HL-60 (cell line): ENCODE measurements around the gene ZNF292.

Experiments
- DNase-seq, 2 experiments: peaks; one replicate each; pipeline ENCODE4 v3.0.0-alpha.2; 2010 to 2020; ENCODE audit warnings: low read depth in 1 of 2, low spot score in 1 of 2
- H3K27ac ChIP-seq: fragments of 250-450 bp; sonication (Bioruptor Pico); replicated peaks from 2 replicates; pipeline ENCODE4 v1.5.1; 2020; ENCODE audit warnings: mild to moderate bottlenecking, moderate library complexity
- H3K27me3 ChIP-seq: fragments of 250-450 bp; sonication (Bioruptor Pico); 2 replicates; pipeline ENCODE4 v1.5.1; 2021; ENCODE audit warnings: mild to moderate bottlenecking, moderate library complexity; ENCODE audit not compliant: insufficient read depth, poor library complexity, severe bottlenecking
- H3K4me3 ChIP-seq: replicated peaks from 2 replicates; pipeline ENCODE4 v1.5.1; 2011; ENCODE audit warnings: mild to moderate bottlenecking, control low read depth, low read length; ENCODE audit not compliant: insufficient read depth
- CTCF ChIP-seq: IDR thresholded peaks from one replicate; pipeline ENCODE4 v1.5.1; 2011; ENCODE audit warnings: low read length, control low read depth, inconsistent platforms; ENCODE audit not compliant: insufficient read depth
- GABPA ChIP-seq: IDR thresholded peaks from 2 replicates; pipeline ENCODE4 v1.6.1; 2012; ENCODE audit warnings: low read depth
- POLR2AphosphoS5 ChIP-seq: IDR thresholded peaks from 2 replicates; pipeline ENCODE4 v1.6.1; 2012; ENCODE audit warnings: low read depth
- REST ChIP-seq: IDR thresholded peaks from 2 replicates; pipeline ENCODE4 v1.6.1; 2012; ENCODE audit warnings: low read depth; ENCODE audit not compliant: insufficient replicate concordance
- SPI1 ChIP-seq: IDR thresholded peaks from 2 replicates; pipeline ENCODE4 v1.6.1; 2012; ENCODE audit warnings: low read depth, mild to moderate bottlenecking, borderline replicate concordance

Gene ZNF292

GRCh38 chr6:87222676-87223075 is 67.3 kb downstream of the ZNF292 start:
- no peaks in the 10 kb centered on the region for H3K27me3 ChIP-seq

GRCh38 chr6:87224971-87225370 is 69.6 kb downstream of the ZNF292 start:
- no peak for DNase-seq
- TF ChIP-seq REST = no peak
- TF ChIP-seq SPI1 = no peak
- TF ChIP-seq POLR2AphosphoS5 = no peak
- TF ChIP-seq GABPA = no peak
- TF ChIP-seq CTCF = no peak
- Histone ChIP-seq H3K27ac (no peak overlapping the region), H3K27me3 (no peaks in the 10 kb centered on the region), H3K4me3 (no peak overlapping the region)

More at GRCh38 chr6:87222676-87223075, 67.3 kb downstream of the ZNF292 start:
- TF ChIP-seq POLR2AphosphoS5 = no peak
- TF ChIP-seq REST = no peak
- TF ChIP-seq CTCF = no peak
- TF ChIP-seq GABPA = no peak
- no peak for TF ChIP-seq SPI1
- no peak for DNase-seq
- no peak overlapping the region for H3K27ac ChIP-seq
- H3K4me3 ChIP-seq = no peak overlapping the region

GRCh38 chr6:87225511-87225910 is 70.1 kb downstream of the ZNF292 start:
- Histone ChIP-seq H3K27ac (no peak overlapping the region), H3K27me3 (no peaks in the 10 kb centered on the region), H3K4me3 (no peak overlapping the region)
- DNase-seq = no peak
- TF ChIP-seq CTCF (no peak), REST (no peak)
